CD4-positive, CD25-positive, alpha-beta regulatory T cell (primary cell): ENCODE data around the gene TIMM10. TPM values are rescaled to one million over a fixed set of nuclear protein-coding genes. Genes with fewer than 3 reads are reported as not detected.

ENCODE experiments used
- ATAC-seq, 2 donors: fragments of 150-1000 bp; cut with Tn5 transposase; one replicate each; pipeline ENCODE4 v1.10.0; 2021; ENCODE audit warnings: low read depth in 2 of 2, moderate number of reproducible peaks in 2 of 2, moderate library complexity in 1 of 2
- DNase-seq, 3 donors: peaks; one replicate each; pipeline versions ENCODE4 v3.0.0 to v3.0.0-alpha.2; 2012 to 2022; ENCODE audit warnings: mixed read lengths in 1 of 3
- H3K27ac ChIP-seq: one replicate; pipeline ENCODE4 v1.7.0; 2013; ENCODE audit warnings: mild to moderate bottlenecking, low read length; ENCODE audit not compliant: insufficient read depth, poor library complexity, severe bottlenecking
- H3K27me3 ChIP-seq: one replicate; pipeline ENCODE4 v1.7.0; 2013; ENCODE audit warnings: low read length; ENCODE audit not compliant: control insufficient read depth, insufficient read depth
- H3K36me3 ChIP-seq: one replicate; pipeline ENCODE4 v1.7.0; 2013; ENCODE audit warnings: mild to moderate bottlenecking, low read length, moderate library complexity; ENCODE audit not compliant: control insufficient read depth, insufficient read depth
- H3K4me1 ChIP-seq: 2 replicates; pipeline ENCODE4 v1.7.0; 2013; ENCODE audit warnings: mild to moderate bottlenecking, low read length; ENCODE audit not compliant: insufficient read depth, control insufficient read depth, poor library complexity, severe bottlenecking
- H3K4me3 ChIP-seq: one replicate; pipeline ENCODE4 v1.7.0; 2013; ENCODE audit warnings: low read depth, mild to moderate bottlenecking, low read length, moderate library complexity
- H3K9me3 ChIP-seq, 2 experiments: 1 replicate in 1 of 2; 2 replicates in 1 of 2; pipeline ENCODE4 v1.7.0; 2013; ENCODE audit warnings: low read length in 2 of 2, mild to moderate bottlenecking in 1 of 2, moderate library complexity in 1 of 2; ENCODE audit not compliant: control insufficient read depth in 2 of 2
- H3K27ac Mint-ChIP-seq, 3 donors: one replicate each; pipeline ENCODE4 v1.8.0; 2020 to 2022; ENCODE audit warnings: mild to moderate bottlenecking in 3 of 3, mixed read lengths in 3 of 3, moderate library complexity in 2 of 3
- H3K27me3 Mint-ChIP-seq: one replicate; pipeline ENCODE4 v1.8.0; 2022; ENCODE audit warnings: mild to moderate bottlenecking, mixed read lengths
- H3K36me3 Mint-ChIP-seq: one replicate; pipeline ENCODE4 v1.8.0; 2020; ENCODE audit warnings: mixed read lengths
- H3K4me1 Mint-ChIP-seq, 4 donors: one replicate each; pipeline ENCODE4 v1.8.0; 2020 to 2022; ENCODE audit warnings: mixed read lengths in 4 of 4, mild to moderate bottlenecking in 1 of 4
- H3K4me3 Mint-ChIP-seq, 4 donors: one replicate each; pipeline ENCODE4 v1.8.0; 2020 to 2022; ENCODE audit warnings: mild to moderate bottlenecking in 4 of 4, mixed read lengths in 4 of 4, moderate library complexity in 3 of 4
- H3K9me3 Mint-ChIP-seq, 7 donors: one replicate each; pipeline ENCODE4 v1.8.0; 2020 to 2022; ENCODE audit warnings: mixed read lengths in 7 of 7, mild to moderate bottlenecking in 3 of 7, moderate library complexity in 2 of 7
- polyA plus RNA-seq, 4 donors: library from polyadenylated mRNA; unstranded; fragments of 300-500 nt; fragmentation: Illumina TruSeq; gene quantifications; one replicate each; pipeline ENCODE4 v1.2.3, GENCODE V29; 2021
- total RNA-seq: library from RNA; stranded (reverse); gene quantifications from one replicate; pipeline ENCODE4 v1.2.3, GENCODE V29; 2022

The TIMM10 gene
- total and polyA plus RNA-seq, 5 donors from 2014 or later = 21.2 to 84.7 (median 57.0) TPM

DNA sequence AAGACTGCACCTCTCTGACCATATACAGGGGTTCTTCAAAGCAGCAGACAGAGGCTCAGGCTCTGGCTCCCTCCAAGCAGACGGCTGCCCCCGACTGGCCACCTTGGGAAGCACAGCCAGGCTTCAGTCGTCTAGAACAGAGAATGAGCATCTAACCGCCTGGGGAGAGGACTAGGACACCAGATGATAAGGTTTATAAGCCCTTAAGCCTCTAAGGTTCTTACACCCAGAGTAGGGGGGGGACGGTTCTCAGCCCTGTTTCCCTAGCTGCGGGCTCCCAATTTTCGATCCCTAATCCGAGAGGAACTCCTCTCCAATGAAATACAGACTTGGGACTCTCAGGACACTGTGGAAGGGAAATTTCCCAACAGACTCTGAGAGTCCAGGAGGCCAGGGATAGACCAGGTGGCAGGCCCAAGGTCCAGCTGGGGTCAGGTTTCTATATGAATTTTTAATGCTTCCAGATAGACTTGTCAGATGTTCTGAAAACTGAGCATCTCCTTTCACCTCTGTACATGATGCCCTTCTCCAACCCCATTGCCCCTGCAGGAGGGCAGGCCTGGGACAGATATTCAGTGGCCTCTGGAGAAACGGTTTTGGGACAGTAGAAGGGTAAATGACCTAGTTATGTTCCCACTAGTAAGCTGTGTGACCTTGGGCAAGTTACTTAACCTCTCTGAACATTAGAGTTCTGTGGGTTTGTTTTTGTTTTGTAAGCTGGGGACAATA lies 50.0 kb downstream of the TIMM10 start:
- peaks cover 0 to 46% (median 15%) of the 10 kb centered on the region in 4 donors for H3K4me1 Mint-ChIP-seq
- DNase-seq (peak; percentile 19 to 71 (median 42)), ATAC-seq (peak; percentile 21 to 46)
- H3K27me3 ChIP-seq = peaks cover 5% of the 10 kb centered on the region
- no peaks in the 10 kb centered on the region for H3K9me3 Mint-ChIP-seq
- no peak overlapping the region for H3K27ac ChIP-seq
- H3K4me3 ChIP-seq = no peak overlapping the region
- peaks cover 57% of the 10 kb centered on the region for H3K27me3 Mint-ChIP-seq
- H3K36me3 ChIP-seq = peaks cover 14% of the 10 kb centered on the region
- H3K36me3 Mint-ChIP-seq = peaks cover 13% of the 10 kb centered on the region
- H3K27ac Mint-ChIP-seq = peak overlapping the region in 1 of 3 donors; percentile 68
- H3K4me3 Mint-ChIP-seq = peak overlapping the region in 2 of 4 donors; percentile 1 to 46
- peaks cover 31% of the 10 kb centered on the region for H3K4me1 ChIP-seq
- no peaks in the 10 kb centered on the region for H3K9me3 ChIP-seq

DNA sequence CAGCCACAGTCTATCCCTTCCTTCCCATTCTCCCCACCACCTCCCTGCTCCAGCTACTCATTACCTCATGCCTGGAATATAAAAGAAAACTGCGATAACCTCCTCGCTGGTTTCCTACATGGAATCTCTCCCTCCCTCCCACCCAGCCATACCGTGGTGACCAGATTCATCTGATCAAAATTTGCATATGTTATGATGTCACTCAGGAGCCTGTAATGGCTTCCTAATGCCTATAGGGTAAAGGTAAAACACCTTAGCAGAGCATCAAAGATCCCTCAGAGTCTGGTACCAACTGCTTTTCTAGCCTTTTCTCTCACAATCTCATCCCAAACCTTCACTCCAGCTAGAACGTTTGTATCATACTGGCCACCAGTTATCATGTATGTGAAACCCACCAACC lies 50.6 kb downstream of the TIMM10 start:
- Histone ChIP-seq H3K4me1 (peaks cover 38% of the 10 kb centered on the region), H3K27me3 (peaks cover 5% of the 10 kb centered on the region), H3K36me3 (peaks cover 8% of the 10 kb centered on the region), H3K4me3 (no peak overlapping the region), H3K9me3 (no peaks in the 10 kb centered on the region), H3K27ac (no peak overlapping the region)
- Mint-ChIP-seq H3K4me1 (peaks cover 0 to 53% (median 18%) of the 10 kb centered on the region in 4 donors), H3K9me3 (no peaks in the 10 kb centered on the region), H3K36me3 (peaks cover 6% of the 10 kb centered on the region), H3K27ac (peak overlapping the region in 1 of 3 donors; percentile 62), H3K27me3 (peaks cover 57% of the 10 kb centered on the region), H3K4me3 (peak overlapping the region in 2 of 4 donors; percentile 1 to 19)
- DNase-seq (no peak), ATAC-seq (peak in 1 of 2 donors; percentile 24)

DNA sequence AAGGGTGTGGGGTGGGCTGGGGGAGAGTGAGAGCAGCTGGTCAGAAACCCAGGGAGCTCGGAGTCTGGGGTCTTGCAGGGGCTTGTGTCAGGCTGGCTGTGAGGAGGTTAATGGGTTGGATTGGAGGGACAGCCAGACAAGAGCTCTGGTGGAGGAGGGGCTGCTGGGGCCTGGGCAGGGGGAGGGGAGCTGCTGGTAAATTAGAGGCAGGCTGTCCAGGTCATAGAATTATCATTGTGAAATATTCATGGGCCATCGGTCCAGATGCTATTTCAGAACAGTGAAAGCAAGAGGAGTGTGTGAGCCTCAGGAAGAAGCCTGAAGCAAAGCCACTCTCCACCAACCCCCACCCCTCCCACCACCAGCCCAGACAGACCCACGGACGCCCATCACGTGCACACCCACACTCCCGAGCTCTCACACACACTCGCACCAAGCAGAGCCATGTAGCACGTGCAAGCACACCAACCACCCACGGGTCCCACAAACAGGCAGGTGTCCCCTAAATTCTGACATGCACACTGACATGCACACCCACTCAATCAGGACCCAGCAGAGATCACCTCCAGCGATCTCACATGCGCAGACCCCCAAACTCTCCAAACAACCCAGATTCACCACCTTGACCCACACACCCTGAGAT lies 51.4 kb downstream of the TIMM10 start:
- peaks cover 0 to 59% (median 21%) of the 10 kb centered on the region in 4 donors for H3K4me1 Mint-ChIP-seq
- peaks cover 5% of the 10 kb centered on the region for H3K27me3 ChIP-seq

More for the DNA sequence above, 51.4 kb downstream of the TIMM10 start:
- no peak overlapping the region for H3K27ac ChIP-seq
- no peaks in the 10 kb centered on the region for H3K9me3 ChIP-seq
- no peak overlapping the region for H3K4me3 ChIP-seq
- DNase-seq (no peak), ATAC-seq (no peak)
- H3K4me1 ChIP-seq = peaks cover 45% of the 10 kb centered on the region
- Mint-ChIP-seq H3K27me3 (peaks cover 57% of the 10 kb centered on the region), H3K4me3 (no peak overlapping the region), H3K27ac (peak overlapping the region in 1 of 3 donors; percentile 62), H3K9me3 (no peaks in the 10 kb centered on the region), H3K36me3 (no peaks in the 10 kb centered on the region)
- H3K36me3 ChIP-seq = peaks cover under 1% of the 10 kb centered on the region

Other genes starting within 250 kb of the TIMM10 start
- 16.3 TPM for gene TNKS1BP1, start 205.8 kb downstream of the TIMM10 start, total RNA-seq
- 1 to 10 TPM; 1.5 to 4.5 (median 2.0) TPM for gene TNKS1BP1, start 205.8 kb downstream of the TIMM10 start, polyA plus RNA-seq
- 54.6 TPM for gene SSRP1, start 194.9 kb downstream of the TIMM10 start, total RNA-seq
- gene SSRP1, start 194.9 kb downstream of the TIMM10 start, polyA plus RNA-seq = 10 to 100 TPM; 20.5 to 29.5 (median 27.2) TPM
- not detected for gene P2RX3, start 192.4 kb downstream of the TIMM10 start, total RNA-seq
- gene P2RX3, start 192.4 kb downstream of the TIMM10 start, polyA plus RNA-seq = not detected
- gene PRG3, start 149.6 kb downstream of the TIMM10 start, total RNA-seq = not detected
- not detected for gene PRG3, start 149.6 kb downstream of the TIMM10 start, polyA plus RNA-seq
- gene PRG2, start 140.1 kb downstream of the TIMM10 start, total RNA-seq = not detected
- under 1 TPM in 1 of 4 donors, not detected in 3; 0.13 TPM for gene PRG2, start 140.1 kb downstream of the TIMM10 start, polyA plus RNA-seq
- 19.1 TPM for gene SLC43A3, start 103.6 kb downstream of the TIMM10 start, total RNA-seq
- 10 to 100 TPM; 21.6 to 36.9 (median 27.3) TPM for gene SLC43A3, start 103.6 kb downstream of the TIMM10 start, polyA plus RNA-seq
- not detected for gene RTN4RL2, start 70.2 kb downstream of the TIMM10 start, total RNA-seq
- under 1 TPM in 1 of 4 donors, not detected in 3; 0.11 TPM for gene RTN4RL2, start 70.2 kb downstream of the TIMM10 start, polyA plus RNA-seq
- 12.8 TPM for gene SLC43A1, start 15.1 kb downstream of the TIMM10 start, total RNA-seq
- gene SLC43A1, start 15.1 kb downstream of the TIMM10 start, polyA plus RNA-seq = 10 to 100 TPM; 22.9 to 29.9 (median 26.2) TPM
- not detected for gene SMTNL1, start 6.8 kb upstream of the TIMM10 start, total RNA-seq
- under 1 TPM in 2 of 4 donors, not detected in 2; 0.21 to 0.36 TPM for gene SMTNL1, start 6.8 kb upstream of the TIMM10 start, polyA plus RNA-seq
- gene UBE2L6, start 36.9 kb upstream of the TIMM10 start, total RNA-seq = 103 TPM
- 100 to 1,000 TPM; 277 to 406 (median 320) TPM for gene UBE2L6, start 36.9 kb upstream of the TIMM10 start, polyA plus RNA-seq
- 1.1 TPM for gene SERPING1, start 66.9 kb upstream of the TIMM10 start, total RNA-seq
- gene SERPING1, start 66.9 kb upstream of the TIMM10 start, polyA plus RNA-seq = not detected
- gene YPEL4, start 119.2 kb upstream of the TIMM10 start, total RNA-seq = 0.99 TPM
- gene YPEL4, start 119.2 kb upstream of the TIMM10 start, polyA plus RNA-seq = under 1 TPM in 2 of 4 donors, not detected in 2; 0.13 to 0.41 TPM
- gene CLP1, start 127.0 kb upstream of the TIMM10 start, total RNA-seq = 18.2 TPM
- 10 to 100 TPM; 12.6 to 16.9 (median 13.6) TPM for gene CLP1, start 127.0 kb upstream of the TIMM10 start, polyA plus RNA-seq
- 49.8 TPM for gene ZDHHC5, start 137.4 kb upstream of the TIMM10 start, total RNA-seq
- 10 to 100 TPM; 32.1 to 38.0 (median 33.9) TPM for gene ZDHHC5, start 137.4 kb upstream of the TIMM10 start, polyA plus RNA-seq
- gene MED19, start 181.5 kb upstream of the TIMM10 start, total RNA-seq = 13.7 TPM
- 10 to 100 TPM; 15.3 to 22.6 (median 20.8) TPM for gene MED19, start 181.5 kb upstream of the TIMM10 start, polyA plus RNA-seq
- gene TMX2, start 181.8 kb upstream of the TIMM10 start, total RNA-seq = 33.3 TPM
- 10 to 100 TPM; 63.2 to 92.4 (median 72.8) TPM for gene TMX2, start 181.8 kb upstream of the TIMM10 start, polyA plus RNA-seq
- gene SELENOH, start 210.7 kb upstream of the TIMM10 start, total RNA-seq = 68.6 TPM
- 100 to 1,000 TPM; 205 to 248 (median 214) TPM for gene SELENOH, start 210.7 kb upstream of the TIMM10 start, polyA plus RNA-seq
- not detected for gene BTBD18, start 221.1 kb upstream of the TIMM10 start, total RNA-seq
- gene BTBD18, start 221.1 kb upstream of the TIMM10 start, polyA plus RNA-seq = under 1 TPM; 0.20 to 0.61 (median 0.52) TPM
- 19.4 TPM for gene CTNND1, start 231.0 kb upstream of the TIMM10 start, total RNA-seq
- gene CTNND1, start 231.0 kb upstream of the TIMM10 start, polyA plus RNA-seq = 1 to 10 TPM in 3 of 4 donors, under 1 TPM in 1; 0.53 to 4.4 (median 2.0) TPM